GM19193 (cell line): ENCODE results near the gene CRELD2.

ENCODE experiments used
- POLR2A ChIP-seq: IDR thresholded peaks from 4 replicates; pipeline ENCODE4 v1.6.1; 2011; ENCODE audit not compliant: insufficient read depth, insufficient read length; ENCODE audit errors: extremely low read depth

The CRELD2 gene

DNA sequence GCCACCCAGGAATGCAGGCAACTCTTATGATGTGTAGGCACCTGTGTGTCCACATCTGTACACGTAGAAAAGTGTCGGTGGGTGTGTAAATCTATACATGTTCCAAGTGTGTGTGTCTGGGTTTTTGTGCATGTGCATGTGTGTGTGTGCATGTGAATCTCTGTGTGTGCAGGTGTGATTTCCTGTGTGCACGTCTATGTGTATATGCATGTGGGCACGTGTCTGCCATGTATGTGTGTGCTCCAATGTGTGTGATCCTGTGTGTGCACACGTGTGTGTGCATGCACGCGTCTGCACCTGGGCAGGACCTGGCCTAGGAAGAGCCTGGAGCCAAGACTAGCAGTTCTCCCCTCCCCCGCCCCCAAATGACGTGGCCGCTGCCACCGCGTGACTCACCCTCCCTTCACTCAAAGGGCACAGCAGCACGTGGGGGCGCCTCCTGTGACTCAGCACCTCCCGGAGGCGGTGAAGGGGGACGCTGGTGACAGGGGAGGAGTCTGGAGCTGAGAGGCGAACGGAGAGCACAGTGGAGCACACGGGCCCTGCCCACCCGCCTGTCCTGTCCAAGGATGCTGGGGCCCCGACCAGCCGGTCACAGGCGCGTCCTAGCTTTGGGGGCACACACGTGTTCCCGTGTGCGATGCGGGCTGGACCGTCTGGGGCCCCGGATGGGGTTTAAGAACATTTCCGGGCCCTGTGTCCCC is 52.2 kb downstream of the CRELD2 start:
- peak; percentile 83 for TF ChIP-seq POLR2A

DNA sequence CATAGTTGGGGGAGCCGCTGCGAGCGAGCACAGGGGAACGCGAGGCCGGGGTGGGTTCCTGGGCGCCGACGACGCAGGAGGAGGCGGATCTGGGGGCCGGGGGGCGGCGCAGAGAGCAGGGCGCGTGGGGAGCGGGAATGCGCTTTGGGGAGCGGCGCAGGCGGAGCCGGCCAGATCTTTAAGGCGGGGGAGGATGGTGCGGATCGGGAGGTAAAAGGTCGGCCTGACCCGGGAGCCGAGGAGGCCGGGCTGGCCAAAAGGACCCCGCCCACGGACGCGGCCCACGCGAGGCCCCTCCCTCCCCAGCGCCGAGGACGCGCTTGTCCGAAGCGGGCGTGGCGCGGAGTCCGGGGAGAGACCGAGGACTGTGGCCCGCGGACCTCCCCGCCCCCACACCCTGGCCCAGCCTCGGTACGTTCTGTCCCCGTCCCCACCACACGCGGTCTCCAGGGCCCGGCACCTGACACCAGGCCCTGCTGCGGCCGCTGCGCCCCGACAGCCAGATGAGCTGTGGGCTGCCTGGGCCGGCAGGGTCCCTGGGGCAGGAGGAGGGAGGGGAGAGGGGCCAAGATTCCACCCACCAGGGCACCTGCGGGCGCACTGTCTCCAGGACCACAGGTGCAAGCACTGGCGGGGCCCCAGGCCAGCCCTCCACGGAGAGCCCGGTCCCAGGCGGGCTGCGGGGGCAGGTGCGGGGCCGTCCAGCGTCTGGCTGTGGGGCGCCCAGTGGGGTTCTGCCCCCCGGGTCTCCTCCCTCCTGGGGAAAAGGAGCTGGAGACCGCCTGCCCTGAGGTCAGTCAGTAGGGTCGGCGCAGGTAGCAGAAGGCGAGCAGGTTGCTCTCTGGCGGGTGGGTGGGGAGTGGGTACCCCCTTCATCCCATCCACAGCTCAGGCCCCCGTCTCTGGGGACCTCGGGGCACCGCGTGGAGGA is 53.1 kb downstream of the CRELD2 start:
- TF ChIP-seq POLR2A, result peak; percentile 17

DNA sequence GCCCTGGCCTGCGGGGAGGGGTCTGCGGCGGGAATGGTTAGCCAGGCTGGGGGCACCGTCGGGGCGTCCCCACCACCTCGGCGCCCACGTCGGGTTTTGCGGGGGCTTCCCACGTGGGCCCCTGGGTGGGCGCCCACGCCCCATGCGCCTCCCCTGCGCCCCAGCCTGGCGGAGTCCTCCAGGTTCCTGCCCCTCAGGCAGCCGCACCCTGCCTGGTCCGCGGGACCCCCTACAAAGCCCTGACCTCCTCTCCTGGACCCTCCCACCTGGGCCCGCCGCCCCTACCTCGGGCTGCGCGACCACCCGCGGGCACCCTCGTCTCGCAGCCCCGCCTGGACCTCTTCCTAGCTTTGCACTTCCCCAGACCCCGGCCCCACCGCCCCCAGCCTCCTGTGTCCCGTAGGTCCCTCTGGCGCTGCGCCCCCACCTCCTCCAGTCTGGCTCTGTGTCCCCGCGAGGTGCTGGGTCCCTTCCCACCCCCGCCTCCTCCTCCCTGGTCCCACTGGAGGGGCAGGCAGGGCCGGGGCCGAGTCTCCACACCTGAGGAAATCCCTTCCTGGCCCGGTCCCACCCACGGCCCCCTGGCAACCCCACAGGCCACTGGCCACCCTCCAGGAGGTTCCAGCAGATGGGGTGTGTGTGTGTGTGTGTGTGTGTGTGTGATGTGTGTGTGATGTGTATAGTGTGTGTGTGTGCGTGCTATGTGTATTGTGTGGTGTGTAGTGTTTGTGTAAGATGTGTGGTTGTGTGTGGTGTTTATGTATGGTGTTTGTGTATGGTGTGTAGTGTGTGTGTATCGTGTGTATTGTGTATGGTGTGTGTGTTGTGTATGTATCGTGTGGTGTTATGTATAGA is 54.0 kb downstream of the CRELD2 start:
- TF ChIP-seq POLR2A, result no peak

DNA sequence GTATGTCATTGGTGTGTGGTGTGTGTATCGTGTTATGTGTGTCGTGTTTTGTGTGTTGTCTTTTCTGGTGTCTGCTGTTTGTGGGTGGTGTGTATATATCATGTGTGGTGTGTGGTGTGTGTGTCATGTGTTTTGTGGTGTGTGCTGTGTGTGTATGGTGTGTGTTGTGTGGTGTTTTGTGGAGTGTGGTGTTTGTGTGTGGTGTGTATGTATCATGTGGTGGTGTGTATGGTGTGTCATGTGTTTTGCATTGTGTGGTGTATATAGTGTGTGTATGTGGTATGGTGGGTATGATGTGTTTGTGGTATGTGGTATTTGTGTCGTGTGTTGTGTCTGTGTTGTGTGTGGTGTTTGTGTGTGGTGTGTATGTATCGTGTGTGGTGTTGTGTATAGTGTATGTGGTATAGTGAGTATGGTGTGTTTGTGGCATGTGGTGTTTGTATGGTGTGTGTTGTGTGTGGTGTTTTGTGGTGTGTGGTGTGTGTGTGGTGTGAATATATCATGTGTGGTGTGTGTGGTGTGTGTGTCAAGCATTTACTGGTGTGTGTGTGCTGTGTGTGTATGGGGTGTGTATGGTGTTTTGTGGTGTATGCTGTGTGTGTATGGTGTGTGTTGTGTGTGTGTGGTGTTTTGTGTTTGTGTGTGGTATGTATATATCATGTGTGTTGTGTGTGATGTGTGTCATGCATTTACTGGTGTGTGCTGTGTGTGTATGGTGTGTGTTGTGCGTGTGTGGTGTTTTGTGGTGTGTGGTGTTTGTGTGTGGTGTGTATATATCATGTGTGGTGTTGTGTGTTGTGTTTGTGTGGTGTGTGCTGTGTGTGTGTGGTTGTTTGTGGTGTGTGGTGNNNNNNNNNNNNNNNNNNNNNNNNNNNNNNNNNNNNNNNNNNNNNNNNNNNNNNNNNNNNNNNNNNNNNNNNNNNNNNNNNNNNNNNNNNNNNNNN is 54.9 kb downstream of the CRELD2 start:
- TF ChIP-seq POLR2A, result no peak

DNA sequence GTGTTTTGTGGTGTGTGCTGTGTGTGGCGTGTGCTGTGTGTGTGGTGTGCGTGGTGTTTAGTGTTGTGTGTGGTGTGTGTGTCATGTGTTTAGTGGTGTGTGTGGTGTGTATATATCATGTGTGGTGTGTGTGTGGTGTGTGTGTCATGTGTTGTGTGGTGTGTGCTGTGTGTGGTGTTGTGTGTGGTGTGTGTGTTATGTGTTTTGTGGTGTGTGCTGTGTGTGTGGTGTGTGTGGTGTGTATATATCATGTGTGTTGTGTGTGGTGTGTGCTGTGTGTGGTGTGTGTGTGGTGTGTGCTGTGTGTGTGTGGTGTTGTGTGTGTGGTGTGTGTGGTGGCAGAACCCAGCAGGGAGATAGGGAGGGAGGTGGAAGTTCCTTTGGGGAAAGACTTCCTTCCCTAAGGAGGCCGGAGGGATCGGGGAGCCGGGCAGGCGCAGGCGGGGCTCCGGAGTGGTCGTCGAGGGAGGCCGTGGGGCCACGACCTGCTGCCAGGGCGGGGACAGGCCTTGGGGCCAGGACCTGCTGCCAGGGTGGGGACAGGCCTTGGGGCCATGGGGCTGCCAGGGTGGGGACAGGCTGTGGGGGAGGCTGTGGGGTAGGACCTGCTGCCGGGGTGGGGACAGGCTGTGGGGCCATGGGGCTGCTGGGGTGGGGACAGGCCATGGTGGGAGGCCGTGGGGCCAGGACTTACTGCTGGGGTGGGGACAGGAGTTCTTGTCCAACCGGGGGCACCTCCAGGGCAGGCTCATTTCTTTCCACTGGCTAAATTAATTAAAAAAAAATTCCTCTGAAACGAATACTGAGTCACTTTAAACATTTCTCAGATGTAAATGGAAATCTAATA is 57.3 kb downstream of the CRELD2 start:
- TF ChIP-seq POLR2A, result no peak

DNA sequence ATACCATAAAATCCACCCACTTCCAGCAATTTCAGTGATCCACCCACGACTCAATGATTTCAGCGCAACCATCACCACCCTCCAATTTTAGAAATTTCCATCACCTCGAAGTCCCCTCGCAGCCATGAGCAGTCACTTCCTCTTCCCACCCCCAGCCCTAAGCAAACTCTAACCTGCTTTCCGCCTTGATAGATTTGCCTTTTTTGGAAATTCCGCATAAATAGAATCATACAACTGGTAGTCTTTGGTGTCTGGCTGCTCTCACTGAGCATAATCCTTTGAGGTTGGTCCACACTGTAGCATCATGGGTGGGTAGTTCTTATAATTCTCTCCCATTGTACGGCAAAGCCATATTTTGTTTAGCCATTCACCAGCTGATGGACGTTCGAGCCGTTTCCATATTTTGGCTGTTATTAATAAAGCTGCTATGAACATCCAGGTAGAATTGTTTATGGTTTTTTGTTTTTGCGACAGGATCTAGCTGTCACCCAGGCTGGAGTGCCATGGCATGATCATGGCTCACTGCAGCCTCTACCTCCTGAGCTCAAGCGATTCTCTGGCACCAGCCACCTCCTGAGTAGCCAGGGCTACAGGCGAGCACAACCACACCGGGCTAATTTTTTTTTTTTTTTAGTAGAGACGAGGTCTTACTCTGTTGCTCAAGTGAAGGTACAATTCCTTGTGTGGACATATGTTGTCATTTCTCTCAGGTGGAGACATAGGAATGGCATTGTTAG is 58.2 kb downstream of the CRELD2 start:
- TF ChIP-seq POLR2A, result no peak
